Activated CD4-positive, alpha-beta T cell treated with anti-CD3 and anti-CD28 coated beads, Interleukin-2, amount 10 ng/mL, durations not matched to agents 24 days and 14 days (primary cell): ENCODE results near the gene SLC17A1. TPM values are rescaled to one million over a fixed set of nuclear protein-coding genes. Genes with fewer than 3 reads are reported as not detected.
"Not testable (repeated sequence)": the region's sequence is repeated elsewhere in the genome, so short reads cannot be mapped to it uniquely, and the experiment has no call there.

Source experiments
- DNase-seq: peaks from one replicate; pipeline ENCODE4 v3.0.0; 2022
- H3K27ac Mint-ChIP-seq: one replicate; pipeline ENCODE4 v1.8.0; 2022; ENCODE audit warnings: mild to moderate bottlenecking, mixed read lengths
- H3K27me3 Mint-ChIP-seq: one replicate; pipeline ENCODE4 v1.8.0; 2022; ENCODE audit warnings: mixed read lengths
- H3K36me3 Mint-ChIP-seq: one replicate; pipeline ENCODE4 v1.8.0; 2022; ENCODE audit warnings: low read depth, mild to moderate bottlenecking, mixed read lengths
- H3K4me1 Mint-ChIP-seq: one replicate; pipeline ENCODE4 v1.8.0; 2021; ENCODE audit warnings: mixed read lengths
- H3K4me3 Mint-ChIP-seq: one replicate; pipeline ENCODE4 v1.8.0; 2022; ENCODE audit warnings: mild to moderate bottlenecking, moderate library complexity, mixed read lengths
- H3K9me3 Mint-ChIP-seq: one replicate; pipeline ENCODE4 v1.8.0; 2021; ENCODE audit warnings: mixed read lengths
- intact Hi-C: fragments of 100-400 bp; cut with micrococcal nuclease; formaldehyde crosslinking; loops from one replicate; pipeline ENCODE4 v1.15.1; 2023
- total RNA-seq: library from RNA; stranded (reverse); gene quantifications from 2 replicates; pipeline ENCODE4 v1.2.3, GENCODE V29; 2022

Gene SLC17A1
- total RNA-seq, 1 donor from 2014 or later: 0.28 TPM

DNA sequence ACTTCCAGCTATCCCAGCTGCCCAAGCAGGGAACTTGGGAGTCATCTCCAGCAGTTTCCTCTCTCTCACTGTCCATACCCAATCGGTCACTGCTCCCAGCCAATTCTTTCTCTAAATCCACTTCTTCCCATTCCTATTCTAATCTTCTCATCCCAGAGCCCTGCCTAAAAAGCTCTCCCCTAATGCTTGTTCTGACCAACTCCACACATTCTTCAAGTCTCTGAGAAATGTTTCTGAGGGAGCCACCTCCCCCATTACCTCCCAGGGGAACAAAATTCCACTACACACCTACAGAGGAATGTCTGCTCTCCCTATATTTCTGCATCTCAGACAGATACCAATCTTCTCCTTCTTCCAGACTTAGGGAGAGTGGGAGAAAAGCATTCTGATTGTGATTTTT, 63.3 kb downstream of the SLC17A1 start:
- Mint-ChIP-seq H3K27ac (no peak overlapping the region), H3K9me3 (no peaks in the 10 kb centered on the region), H3K27me3 (peaks cover 12% of the 10 kb centered on the region)

DNA sequence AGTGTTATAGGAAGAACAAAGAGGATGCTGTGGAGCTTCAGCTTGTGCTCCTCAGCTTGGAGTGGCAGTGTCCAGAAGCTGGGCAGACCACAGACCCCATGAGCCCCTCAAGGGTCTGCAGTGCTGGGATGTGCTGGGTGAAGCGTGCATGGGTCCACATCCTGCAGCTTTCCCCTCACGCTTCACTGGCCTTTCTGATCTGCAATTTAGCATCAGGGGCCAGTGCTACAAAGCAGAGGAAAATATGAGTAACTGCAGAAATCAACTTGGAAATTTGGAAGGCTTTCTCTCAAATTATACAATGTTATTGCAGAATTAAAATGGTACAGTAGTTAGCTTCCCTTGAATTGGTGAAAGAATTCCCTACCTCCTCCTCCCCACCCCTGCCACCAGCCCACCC, 67.2 kb downstream of the SLC17A1 start:
- Mint-ChIP-seq H3K27ac (no peak overlapping the region), H3K9me3 (no peaks in the 10 kb centered on the region), H3K4me3 (no peak overlapping the region), H3K36me3 (no peaks in the 10 kb centered on the region), H3K27me3 (peaks cover 26% of the 10 kb centered on the region), H3K4me1 (no peaks in the 10 kb centered on the region)
- no peak for DNase-seq
- intact Hi-C loops: no loop called here

More for the DNA sequence above, 63.3 kb downstream of the SLC17A1 start:
- H3K4me3 Mint-ChIP-seq: no peak overlapping the region
- intact Hi-C loops: no loop called here
- no peak for DNase-seq
- H3K36me3 Mint-ChIP-seq: no peaks in the 10 kb centered on the region
- H3K4me1 Mint-ChIP-seq: no peaks in the 10 kb centered on the region

DNA sequence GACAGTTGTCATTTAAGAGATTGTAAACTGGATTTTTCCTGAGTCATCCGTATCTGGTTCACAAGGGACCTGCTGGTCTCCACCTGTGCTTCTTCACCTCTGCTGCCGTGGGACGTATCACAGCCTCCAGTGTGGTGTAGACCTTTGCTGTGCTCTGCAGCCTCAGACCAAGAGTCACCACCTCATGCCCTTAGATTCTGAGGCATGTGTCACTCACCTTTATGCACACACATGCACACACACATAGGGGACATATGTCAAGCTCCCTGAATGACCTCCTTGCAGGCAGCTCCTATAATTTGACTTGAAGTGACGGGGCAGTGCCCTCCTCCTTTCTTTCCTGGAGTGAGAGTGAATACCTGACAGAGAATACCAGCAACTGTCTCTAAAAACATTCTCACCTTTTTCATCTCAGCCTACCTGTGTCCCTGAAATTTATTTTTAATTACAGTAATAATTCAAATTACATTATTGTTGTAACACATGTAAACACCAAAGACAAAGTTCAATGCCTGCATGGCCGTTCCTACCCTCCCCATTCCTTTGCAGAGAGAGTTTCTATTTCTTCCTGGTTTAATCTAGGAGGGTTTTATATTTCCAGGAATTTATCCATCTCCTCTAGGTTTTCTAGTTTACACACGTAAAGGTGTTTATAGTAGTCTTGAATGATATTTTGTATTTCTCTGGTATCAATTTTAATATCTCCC, 73.8 kb downstream of the SLC17A1 start:
- Mint-ChIP-seq H3K36me3 (no peaks in the 10 kb centered on the region), H3K4me3 (no peak overlapping the region), H3K27me3 (peaks cover 57% of the 10 kb centered on the region), H3K27ac (no peak overlapping the region), H3K4me1 (no peaks in the 10 kb centered on the region), H3K9me3 (no peaks in the 10 kb centered on the region)
- DNase-seq: no peak
- intact Hi-C loops: no loop called here

DNA sequence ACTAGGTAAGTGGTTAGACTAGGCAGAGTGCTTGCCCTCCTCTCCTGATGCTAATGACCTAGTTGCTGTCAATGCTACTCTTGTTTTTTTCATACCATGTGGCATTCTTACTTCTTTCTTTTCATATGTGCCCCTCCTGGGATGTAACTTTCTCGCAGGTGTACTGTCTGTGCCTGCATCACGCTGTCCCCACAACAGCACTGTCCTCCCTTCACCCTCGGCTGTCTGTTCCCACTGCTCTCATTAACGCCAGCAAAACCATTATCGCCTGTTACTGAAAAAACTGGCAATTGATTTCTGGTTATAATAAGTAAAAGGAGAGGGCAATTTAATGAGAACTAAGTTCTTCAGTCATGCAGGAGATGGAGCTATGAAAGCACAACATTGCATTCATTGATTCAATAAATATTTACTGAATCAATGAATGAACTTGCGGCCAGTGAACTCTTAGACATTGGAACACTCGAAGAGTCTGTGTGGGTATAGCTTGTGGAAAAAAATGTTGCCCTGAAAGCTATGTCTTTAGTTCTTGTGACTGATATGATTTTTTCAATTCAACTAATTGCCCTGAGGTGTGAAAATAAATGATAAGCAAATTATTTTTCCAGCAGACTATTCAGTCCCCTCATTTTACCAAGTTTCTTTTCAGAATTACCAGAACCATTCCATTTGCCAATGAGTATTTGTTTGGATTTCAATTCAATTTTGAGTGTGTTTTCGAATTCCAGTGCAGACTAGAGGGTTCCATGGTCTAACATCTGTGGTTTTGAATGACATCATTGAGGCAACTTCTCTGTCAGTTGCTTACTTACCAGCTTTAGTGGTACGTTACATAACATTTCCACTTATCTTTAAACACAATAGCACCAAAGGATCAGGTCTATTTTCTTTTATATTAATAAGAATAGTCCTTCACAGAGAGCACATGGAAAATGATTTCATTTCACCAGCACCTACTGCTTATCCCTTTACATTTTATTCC, 75.2 kb downstream of the SLC17A1 start:
- H3K27me3 Mint-ChIP-seq: peaks cover 50% of the 10 kb centered on the region
- no peak overlapping the region for H3K4me3 Mint-ChIP-seq
- H3K36me3 Mint-ChIP-seq: no peaks in the 10 kb centered on the region
- DNase-seq: no peak
- intact Hi-C loops: no loop called here
- H3K9me3 Mint-ChIP-seq: no peaks in the 10 kb centered on the region
- no peak overlapping the region for H3K27ac Mint-ChIP-seq
- H3K4me1 Mint-ChIP-seq: no peaks in the 10 kb centered on the region

DNA sequence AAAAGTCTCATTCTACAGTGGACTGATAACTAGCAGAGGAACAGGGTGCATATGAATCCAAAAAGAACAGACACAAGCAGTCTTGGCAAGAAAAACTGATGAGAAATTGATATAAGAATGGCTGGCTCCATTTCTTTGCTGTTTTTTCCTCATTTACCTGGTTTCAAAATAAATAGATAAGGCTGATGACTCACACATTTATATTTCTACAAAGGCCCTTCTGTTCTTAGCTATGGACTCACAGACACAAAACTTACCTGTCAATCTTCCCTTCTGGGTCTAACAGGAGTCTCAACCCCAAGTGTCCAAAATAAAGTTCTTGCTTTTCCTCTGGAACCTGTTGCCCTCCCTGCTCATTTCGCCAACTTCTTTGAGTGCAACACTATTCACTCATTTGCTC, 76.4 kb downstream of the SLC17A1 start:
- Mint-ChIP-seq H3K27me3 (peaks cover 45% of the 10 kb centered on the region), H3K4me3 (no peak overlapping the region), H3K4me1 (no peaks in the 10 kb centered on the region), H3K36me3 (no peaks in the 10 kb centered on the region), H3K9me3 (peaks cover 3% of the 10 kb centered on the region), H3K27ac (no peak overlapping the region)
- intact Hi-C loops: no loop called here
- DNase-seq: no peak

DNA sequence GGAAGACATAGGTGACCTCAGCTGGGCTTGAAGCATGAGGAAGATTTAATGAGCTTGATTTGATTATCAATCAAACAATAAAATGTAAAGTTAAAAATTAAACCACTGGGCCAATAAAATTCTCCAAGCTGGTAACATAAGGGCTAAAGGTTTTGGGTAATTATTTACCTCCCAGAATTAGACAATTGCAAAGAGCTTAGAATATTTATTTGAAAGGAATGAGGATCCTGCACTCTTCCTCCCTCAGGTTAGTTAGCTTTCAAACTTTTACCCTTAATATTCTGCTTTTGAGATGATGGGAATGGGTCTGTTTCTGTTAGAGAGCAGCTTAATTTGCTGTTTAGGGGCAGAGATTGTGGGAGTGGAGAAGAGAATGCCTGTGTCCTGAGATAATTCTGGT, 77.3 kb downstream of the SLC17A1 start, which contains the start of gene SLC17A4:
TSS of gene SLC17A4 (plus strand) at position 208 of the 400 bp plus-strand sequence. CDS start 7,221 bp downstream, outside the sequence.
- no peaks in the 10 kb centered on the region for H3K36me3 Mint-ChIP-seq
- H3K4me1 Mint-ChIP-seq: no peaks in the 10 kb centered on the region
- no peak for DNase-seq
- H3K9me3 Mint-ChIP-seq: peaks cover 6% of the 10 kb centered on the region
- no peak within 1 kb of the TSS for H3K27ac Mint-ChIP-seq
- H3K4me3 Mint-ChIP-seq: no peak within 1 kb of the TSS
- intact Hi-C loops: no loop called here
- H3K27me3 Mint-ChIP-seq: peaks cover 40% of the 10 kb centered on the region

DNA sequence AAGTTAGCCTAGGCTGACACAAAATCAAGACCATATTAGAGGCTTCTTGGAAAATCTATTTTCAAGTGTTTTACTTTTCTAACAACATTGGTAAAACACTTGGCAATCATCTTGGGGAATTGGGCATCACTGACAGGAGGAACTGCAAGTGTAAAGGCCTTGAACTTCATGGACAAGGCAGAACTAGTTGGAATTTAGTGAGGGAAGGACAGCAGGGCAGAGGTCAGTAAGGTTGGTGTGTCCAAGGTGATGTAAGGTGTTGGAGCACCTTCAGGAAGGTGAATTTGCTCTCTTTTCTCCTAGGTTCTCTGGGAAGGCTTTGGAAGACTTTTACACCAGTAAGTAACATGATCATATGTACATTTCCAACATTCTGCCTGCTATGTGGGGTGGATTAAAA, 78.8 kb downstream of the SLC17A1 start:
- Mint-ChIP-seq H3K4me1 (no peaks in the 10 kb centered on the region), H3K9me3 (peaks cover 6% of the 10 kb centered on the region), H3K4me3 (no peak overlapping the region)

DNA sequence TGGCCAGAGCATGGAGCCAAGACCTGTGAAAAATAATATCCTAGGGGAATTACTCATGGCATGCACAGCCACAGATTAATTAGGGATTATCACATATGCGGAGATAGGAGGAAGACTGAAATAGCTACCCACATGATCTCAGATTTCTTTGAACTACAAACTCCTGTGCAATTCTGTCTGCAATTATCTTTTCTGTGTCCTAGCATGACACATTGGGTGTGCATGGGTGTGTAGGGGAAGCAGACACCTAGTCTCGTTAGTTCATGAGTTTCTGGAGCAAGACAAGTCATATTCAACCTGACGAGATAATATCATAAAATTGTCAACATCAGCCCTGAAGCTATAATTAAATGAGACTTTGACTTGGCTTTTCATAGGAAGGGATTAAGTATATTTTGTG, 80.9 kb downstream of the SLC17A1 start:
- DNase-seq: no peak
- Mint-ChIP-seq H3K4me3 (no peak overlapping the region), H3K4me1 (no peaks in the 10 kb centered on the region), H3K9me3 (peaks cover 6% of the 10 kb centered on the region), H3K27ac (no peak overlapping the region), H3K36me3 (no peaks in the 10 kb centered on the region), H3K27me3 (peaks cover 20% of the 10 kb centered on the region)
- intact Hi-C loops: no loop called here

More for the DNA sequence above, 78.8 kb downstream of the SLC17A1 start:
- H3K27ac Mint-ChIP-seq: no peak overlapping the region
- H3K27me3 Mint-ChIP-seq: peaks cover 29% of the 10 kb centered on the region
- no peaks in the 10 kb centered on the region for H3K36me3 Mint-ChIP-seq
- intact Hi-C loops: no loop called here
- no peak for DNase-seq

DNA sequence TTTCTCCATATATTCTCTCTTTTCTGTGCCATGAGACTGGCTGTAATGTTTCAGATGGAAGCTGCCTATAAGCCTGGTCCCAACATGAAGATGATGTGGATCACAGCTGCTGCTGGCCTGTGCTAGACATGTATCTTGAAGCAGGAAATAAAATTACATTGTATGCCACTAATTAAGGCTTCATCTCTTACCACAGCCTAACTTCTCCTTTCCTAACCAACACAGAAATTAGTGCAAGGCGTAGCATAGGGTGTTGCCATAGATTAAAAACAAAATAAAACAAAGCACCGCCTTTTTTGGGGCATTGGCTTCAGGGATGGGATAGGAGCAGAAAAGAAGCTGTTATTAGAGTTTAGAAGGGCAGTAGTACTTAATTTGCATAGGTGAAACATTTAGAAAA, 82.0 kb downstream of the SLC17A1 start:
- H3K36me3 Mint-ChIP-seq: no peaks in the 10 kb centered on the region
- no peak overlapping the region for H3K4me3 Mint-ChIP-seq
- no peak for DNase-seq
- no peaks in the 10 kb centered on the region for H3K4me1 Mint-ChIP-seq
- H3K27me3 Mint-ChIP-seq: peaks cover 12% of the 10 kb centered on the region
- intact Hi-C loops: no loop called here
- H3K27ac Mint-ChIP-seq: no peak overlapping the region
- H3K9me3 Mint-ChIP-seq: peaks cover 6% of the 10 kb centered on the region

DNA sequence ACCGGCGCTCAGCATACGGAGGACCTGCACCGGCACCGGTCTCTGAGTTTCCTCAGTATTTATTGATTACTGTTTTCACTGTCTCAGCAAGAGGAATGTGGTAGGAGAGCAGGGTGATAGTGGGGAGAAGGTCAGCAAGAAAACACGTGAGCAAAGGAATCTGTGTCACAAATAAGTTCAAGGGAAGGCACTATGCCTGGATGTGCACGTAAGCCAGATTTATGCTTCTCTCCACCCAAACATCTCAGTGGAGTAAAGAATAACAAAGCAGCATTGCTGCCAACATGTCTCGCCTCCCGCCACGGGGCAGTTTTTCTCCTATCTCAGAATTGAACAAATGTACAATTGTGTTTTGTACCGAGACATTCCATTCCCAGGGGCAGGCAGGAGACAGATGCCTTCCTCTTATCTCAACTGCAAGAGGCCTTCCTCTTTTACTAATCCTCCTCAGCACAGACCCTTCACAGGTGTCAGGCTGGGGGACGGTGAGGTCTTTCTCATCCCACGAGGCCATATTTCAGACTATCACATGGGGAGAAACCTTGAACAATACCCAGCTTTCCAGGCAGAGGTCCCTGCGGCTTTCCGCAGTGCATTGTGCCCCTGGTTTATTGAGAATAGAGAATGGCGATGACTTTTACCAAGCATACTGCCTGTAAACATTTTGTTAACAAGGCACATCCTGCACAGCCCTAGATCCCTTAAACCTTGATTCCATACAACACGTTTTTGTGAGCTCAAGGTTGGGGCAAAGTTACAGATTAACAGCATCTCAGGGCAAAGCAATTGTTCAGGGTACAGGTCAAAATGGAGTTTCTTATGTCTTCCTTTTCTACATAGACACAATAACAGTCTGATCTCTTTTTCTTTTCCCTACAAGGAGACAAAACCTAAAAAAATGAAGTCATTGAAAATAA, 83.0 kb downstream of the SLC17A1 start:
- H3K9me3 Mint-ChIP-seq, H3K36me3 Mint-ChIP-seq, H3K27ac Mint-ChIP-seq, H3K4me3 Mint-ChIP-seq, intact Hi-C loops, H3K4me1 Mint-ChIP-seq, DNase-seq, H3K27me3 Mint-ChIP-seq: not testable (repeated sequence)

DNA sequence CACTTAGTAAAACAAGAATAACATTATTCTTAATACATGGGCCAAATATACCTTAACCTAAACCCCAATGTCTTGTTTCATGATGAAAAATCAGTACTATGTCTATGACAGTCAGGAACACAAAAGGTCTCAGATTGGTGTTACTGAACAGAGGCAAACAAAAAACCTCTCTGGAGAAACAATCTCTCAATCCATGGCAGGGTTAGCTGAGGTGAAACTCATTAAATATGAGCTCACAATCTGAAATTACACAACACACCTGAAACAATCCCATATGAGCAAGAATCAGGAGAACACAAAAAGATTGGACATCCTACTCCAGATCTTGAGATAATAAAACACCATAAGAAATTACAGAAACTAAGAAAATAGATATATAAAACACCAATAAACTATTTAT, 83.8 kb downstream of the SLC17A1 start:
- no peak for DNase-seq
- intact Hi-C loops: no loop called here
- H3K36me3 Mint-ChIP-seq: no peaks in the 10 kb centered on the region
- H3K4me1 Mint-ChIP-seq: no peaks in the 10 kb centered on the region
- peaks cover 6% of the 10 kb centered on the region for H3K9me3 Mint-ChIP-seq
- no peak overlapping the region for H3K4me3 Mint-ChIP-seq
- H3K27me3 Mint-ChIP-seq: peaks cover 8% of the 10 kb centered on the region
- no peak overlapping the region for H3K27ac Mint-ChIP-seq

DNA sequence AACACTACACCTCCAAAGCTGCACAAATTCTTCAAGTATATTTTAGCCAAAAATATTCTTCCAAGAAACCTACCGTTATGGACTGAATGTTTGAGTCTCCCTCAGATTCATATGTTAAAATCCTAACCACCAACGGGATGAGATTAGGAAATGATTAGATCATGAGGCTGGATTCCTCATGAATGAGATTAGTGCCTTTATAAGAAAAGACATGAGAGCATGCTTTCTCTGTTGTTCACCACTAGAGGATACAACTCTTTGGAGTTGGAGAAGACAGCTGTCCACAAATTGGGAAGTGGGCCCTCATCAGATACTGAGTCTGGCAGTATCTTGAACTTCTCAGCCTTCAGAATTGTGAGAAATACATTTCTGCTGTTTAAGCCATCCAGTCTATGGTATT, 84.4 kb downstream of the SLC17A1 start:
- H3K4me1 Mint-ChIP-seq: no peaks in the 10 kb centered on the region
- H3K27me3 Mint-ChIP-seq: peaks cover 8% of the 10 kb centered on the region
- H3K27ac Mint-ChIP-seq: no peak overlapping the region
- no peaks in the 10 kb centered on the region for H3K36me3 Mint-ChIP-seq
- H3K4me3 Mint-ChIP-seq: no peak overlapping the region
- peaks cover 6% of the 10 kb centered on the region for H3K9me3 Mint-ChIP-seq
- intact Hi-C loops: no loop called here
- no peak for DNase-seq

DNA sequence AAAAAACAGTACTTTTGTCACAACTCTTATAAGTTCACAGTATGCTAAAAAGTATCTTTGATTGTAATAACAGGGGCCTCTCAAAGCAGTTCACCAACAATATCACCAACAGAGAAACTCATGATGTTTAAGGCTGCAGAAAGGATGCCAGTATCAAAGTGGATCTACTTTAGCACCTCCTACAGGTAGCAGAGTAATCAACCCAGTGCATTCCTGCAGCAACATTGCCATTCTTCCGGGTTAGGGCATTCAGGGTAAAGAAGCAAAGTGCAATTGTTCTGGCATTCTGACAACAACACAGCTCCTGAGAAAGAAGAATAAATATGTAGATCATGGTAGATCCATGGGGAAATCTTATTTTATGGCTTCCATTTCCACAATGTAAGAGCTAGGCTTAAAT, 84.9 kb downstream of the SLC17A1 start:
- H3K27ac Mint-ChIP-seq: no peak overlapping the region
- intact Hi-C loops: no loop called here
- peaks cover 8% of the 10 kb centered on the region for H3K27me3 Mint-ChIP-seq
- H3K9me3 Mint-ChIP-seq: peaks cover 8% of the 10 kb centered on the region
- H3K4me1 Mint-ChIP-seq: no peaks in the 10 kb centered on the region
- DNase-seq: no peak
- no peaks in the 10 kb centered on the region for H3K36me3 Mint-ChIP-seq
- H3K4me3 Mint-ChIP-seq: no peak overlapping the region
